LNCaP clone FGC (cell line): ENCODE results near the gene EXOC4.

ENCODE experiments used
- DNase-seq: peaks from one replicate; pipeline ENCODE4 v3.0.0-alpha.2; 2011; ENCODE audit warnings: low read depth
- H3K4me3 ChIP-seq: 2 replicates; pipeline ENCODE4 v1.5.1; 2011; ENCODE audit warnings: mild to moderate bottlenecking, low read depth, low read length, control low read depth
- TF ChIP-seq, protein P1 (sequence below): IDR thresholded peaks from 2 replicates; pipeline ENCODE4 v1.5.1; 2012; ENCODE audit warnings: mild to moderate bottlenecking; ENCODE audit not compliant: control insufficient read depth, insufficient read depth; ENCODE audit errors: extremely low read depth

The EXOC4 gene

GRCh38 chr7:133697585-133697984 is 444.7 kb downstream of the EXOC4 start:
- H3K4me3 ChIP-seq, result no peak overlapping the region
- DNase-seq, result no peak
- TF ChIP-seq, protein P1, sequence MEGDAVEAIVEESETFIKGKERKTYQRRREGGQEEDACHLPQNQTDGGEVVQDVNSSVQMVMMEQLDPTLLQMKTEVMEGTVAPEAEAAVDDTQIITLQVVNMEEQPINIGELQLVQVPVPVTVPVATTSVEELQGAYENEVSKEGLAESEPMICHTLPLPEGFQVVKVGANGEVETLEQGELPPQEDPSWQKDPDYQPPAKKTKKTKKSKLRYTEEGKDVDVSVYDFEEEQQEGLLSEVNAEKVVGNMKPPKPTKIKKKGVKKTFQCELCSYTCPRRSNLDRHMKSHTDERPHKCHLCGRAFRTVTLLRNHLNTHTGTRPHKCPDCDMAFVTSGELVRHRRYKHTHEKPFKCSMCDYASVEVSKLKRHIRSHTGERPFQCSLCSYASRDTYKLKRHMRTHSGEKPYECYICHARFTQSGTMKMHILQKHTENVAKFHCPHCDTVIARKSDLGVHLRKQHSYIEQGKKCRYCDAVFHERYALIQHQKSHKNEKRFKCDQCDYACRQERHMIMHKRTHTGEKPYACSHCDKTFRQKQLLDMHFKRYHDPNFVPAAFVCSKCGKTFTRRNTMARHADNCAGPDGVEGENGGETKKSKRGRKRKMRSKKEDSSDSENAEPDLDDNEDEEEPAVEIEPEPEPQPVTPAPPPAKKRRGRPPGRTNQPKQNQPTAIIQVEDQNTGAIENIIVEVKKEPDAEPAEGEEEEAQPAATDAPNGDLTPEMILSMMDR, result no peak

DNA sequence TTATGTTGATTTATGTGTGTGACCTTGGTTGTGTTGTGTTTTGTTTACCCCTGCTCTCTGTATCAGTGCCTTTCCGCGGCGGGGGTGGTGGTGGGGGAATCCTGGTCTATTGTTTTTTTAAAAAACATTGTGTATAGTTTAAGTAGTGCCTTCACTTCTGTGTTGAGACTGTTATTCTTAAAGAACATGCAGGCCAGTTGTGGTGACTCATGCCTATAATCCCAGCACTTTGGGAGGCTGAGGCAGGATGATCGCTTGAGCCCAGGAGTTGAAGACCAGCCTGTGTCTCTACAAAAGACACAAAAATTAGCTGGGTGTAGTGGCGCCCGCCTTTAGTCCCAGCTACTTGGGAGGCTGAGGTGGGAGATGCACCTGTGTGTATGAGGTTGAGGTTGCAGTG is 445.2 kb downstream of the EXOC4 start:
- TF ChIP-seq, protein P1, result no peak
- no peak for DNase-seq
- no peak overlapping the region for H3K4me3 ChIP-seq

GRCh38 chr7:133699386-133699785 is 446.5 kb downstream of the EXOC4 start:
- TF ChIP-seq, protein P1, result no peak
- H3K4me3 ChIP-seq, result no peak overlapping the region
- DNase-seq, result no peak

GRCh38 chr7:133702078-133702477 is 449.2 kb downstream of the EXOC4 start:
- no peak for DNase-seq
- TF ChIP-seq, protein P1, result no peak
- no peak overlapping the region for H3K4me3 ChIP-seq

DNA sequence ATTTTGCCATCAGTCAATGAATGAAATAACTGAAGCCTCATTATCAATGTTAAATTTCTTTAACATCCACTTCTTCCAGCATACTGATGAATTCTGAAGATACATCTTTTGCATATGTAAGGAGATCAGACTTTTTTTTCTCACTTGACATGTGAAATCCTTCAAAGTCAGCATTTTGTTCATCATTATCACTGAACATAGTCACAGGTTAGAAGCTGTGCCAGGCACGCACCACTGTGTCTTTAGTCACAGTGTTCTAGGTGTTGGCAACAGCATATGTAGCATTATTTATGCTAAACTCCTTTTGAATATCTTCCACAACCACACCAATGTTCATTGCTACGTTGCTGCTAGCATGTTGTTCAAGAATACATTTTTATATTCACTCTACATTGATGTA is 450.1 kb downstream of the EXOC4 start:
- TF ChIP-seq, protein P1, result no peak
- no peak for DNase-seq
- no peak overlapping the region for H3K4me3 ChIP-seq

- H3K4me3 ChIP-seq, result no peak overlapping the region
- DNase-seq, result no peak
- TF ChIP-seq, protein P1, result no peak
These were observed 450.7 kb downstream of the EXOC4 start for GRCh38 chr7:133703547-133703946.

DNA sequence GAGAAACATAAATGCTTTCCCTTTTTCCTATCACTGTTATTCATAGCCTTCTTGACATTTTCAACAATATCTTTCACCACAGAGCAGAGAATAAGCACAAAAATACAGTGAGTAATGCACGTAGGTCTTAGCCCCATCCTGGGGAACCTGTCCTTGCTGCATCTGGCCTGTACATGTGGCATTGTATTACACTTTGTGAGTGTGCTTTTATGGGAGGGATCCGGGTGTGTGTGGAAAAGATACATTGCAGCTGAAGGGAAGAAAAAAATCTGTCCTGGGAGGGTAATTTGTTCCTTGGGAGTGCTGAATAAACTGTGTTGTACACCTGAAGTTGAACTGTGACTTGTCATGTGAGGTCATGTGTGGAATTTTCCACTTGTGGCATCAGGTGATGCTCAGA is 451.6 kb downstream of the EXOC4 start:
- TF ChIP-seq, protein P1, result no peak
- no peak for DNase-seq
- H3K4me3 ChIP-seq, result no peak overlapping the region
